Caco-2 (cell line): ENCODE results near the gene SLC25A26. TPM values are rescaled to one million over a fixed set of nuclear protein-coding genes. Genes with fewer than 3 reads are reported as not detected.

ENCODE experiments used
- Bru-seq: library from RNA; stranded (reverse); fragments of 400-500 nt; gene quantifications from one replicate; lab custom pipeline; 2021; lab: Mats Ljungman, UMichigan
- BruChase-seq, 2 experiments: library from RNA; stranded (reverse); fragments of 400-500 nt; gene quantifications; one replicate each; lab custom pipeline; 2021; lab: Mats Ljungman, UMichigan
- BruUV-seq: library from RNA; stranded (reverse); fragments of 400-500 nt; replicated peaks from 2 replicates; lab custom pipeline; 2021; lab: Mats Ljungman, UMichigan
- CTCF ChIA-PET: fragments of 300-600 bp; sonication (Branson Sonifier 250); formaldehyde crosslinking; loops from one replicate; lab custom pipeline; 2022; ENCODE audit warnings: antibody characterized with exemption; lab: Charles Lee
- POLR2A ChIA-PET: fragments of 300-600 bp; sonication (Branson Sonifier 250); formaldehyde crosslinking; loops from one replicate; lab custom pipeline; 2022; ENCODE audit warnings: antibody characterized with exemption; lab: Charles Lee
- DNase-seq, 2 experiments: peaks; one replicate each; pipeline versions ENCODE4 v3.0.0 to v3.0.0-alpha.2; 2020 to 2022
- H3K27me3 ChIP-seq: replicated peaks from 2 replicates; pipeline ENCODE4 v1.6.0; 2011; ENCODE audit warnings: low read length; ENCODE audit not compliant: control insufficient read depth, insufficient read depth
- H3K36me3 ChIP-seq: 2 replicates; pipeline ENCODE4 v1.5.1; 2011; ENCODE audit warnings: low read length; ENCODE audit not compliant: control insufficient read depth, insufficient read depth
- H3K4me1 ChIP-seq: fragments of 250-450 bp; sonication (Bioruptor Pico); 2 replicates; pipeline ENCODE4 v1.5.1; 2020; ENCODE audit warnings: mild to moderate bottlenecking
- H3K4me3 ChIP-seq: 2 replicates; pipeline ENCODE4 v1.5.1; 2011; ENCODE audit warnings: low read depth, mild to moderate bottlenecking, control low read depth, low read length
- H3K9me3 ChIP-seq: fragments of 250-450 bp; sonication (Bioruptor Pico); 2 replicates; pipeline ENCODE4 v1.5.1; 2020; ENCODE audit warnings: mild to moderate bottlenecking, moderate library complexity
- H3K27ac Mint-ChIP-seq: one replicate; pipeline ENCODE4 v1.8.0; 2022; ENCODE audit warnings: mixed read lengths; ENCODE audit not compliant: unreplicated experiment
- H3K27me3 Mint-ChIP-seq: one replicate; pipeline ENCODE4 v1.8.0; 2022; ENCODE audit warnings: mixed read lengths; ENCODE audit not compliant: insufficient read depth, unreplicated experiment
- H3K36me3 Mint-ChIP-seq: one replicate; pipeline ENCODE4 v1.8.0; 2022; ENCODE audit warnings: mild to moderate bottlenecking, mixed read lengths; ENCODE audit not compliant: insufficient read depth, unreplicated experiment
- H3K4me1 Mint-ChIP-seq: one replicate; pipeline ENCODE4 v1.8.0; 2022; ENCODE audit warnings: low read depth, mixed read lengths; ENCODE audit not compliant: unreplicated experiment
- H3K4me3 Mint-ChIP-seq: one replicate; pipeline ENCODE4 v1.8.0; 2022; ENCODE audit warnings: mild to moderate bottlenecking, moderate library complexity, mixed read lengths; ENCODE audit not compliant: unreplicated experiment
- H3K9me3 Mint-ChIP-seq: one replicate; pipeline ENCODE4 v1.8.0; 2022; ENCODE audit warnings: mixed read lengths; ENCODE audit not compliant: unreplicated experiment
- intact Hi-C: fragments of 100-400 bp; cut with micrococcal nuclease; formaldehyde crosslinking; loops from one replicate; pipeline ENCODE4 v1.10.0; 2022; ENCODE audit not compliant: unreplicated experiment
- long read RNA-seq: library from polyadenylated mRNA; stranded (forward); transcript quantifications from one replicate; pipeline ENCODE4 v2.0.0, GENCODE V29; 2022
- total RNA-seq: library from RNA; stranded (reverse); gene quantifications from 2 replicates; pipeline ENCODE4 v1.2.3, GENCODE V29; 2022
- TF ChIP-seq, protein P1 (sequence below), 2 experiments: fragments of 200-600 bp in 1 of 2; IDR thresholded peaks; 1 replicate in 1 of 2; 2 replicates in 1 of 2; pipeline versions ENCODE4 v1.5.1 to v1.8.0; 2011 to 2022; ENCODE audit warnings: antibody characterized with exemption in 1 of 2, control low read depth in 1 of 2, inconsistent platforms in 1 of 2, low read depth in 1 of 2, low read length in 1 of 2, mild to moderate bottlenecking in 1 of 2, moderate library complexity in 1 of 2; ENCODE audit not compliant: insufficient read depth in 1 of 2, severe bottlenecking in 1 of 2, unreplicated experiment in 1 of 2

SLC25A26 gene, protein sequence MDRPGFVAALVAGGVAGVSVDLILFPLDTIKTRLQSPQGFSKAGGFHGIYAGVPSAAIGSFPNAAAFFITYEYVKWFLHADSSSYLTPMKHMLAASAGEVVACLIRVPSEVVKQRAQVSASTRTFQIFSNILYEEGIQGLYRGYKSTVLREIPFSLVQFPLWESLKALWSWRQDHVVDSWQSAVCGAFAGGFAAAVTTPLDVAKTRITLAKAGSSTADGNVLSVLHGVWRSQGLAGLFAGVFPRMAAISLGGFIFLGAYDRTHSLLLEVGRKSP
- total RNA-seq (25.4 and 26.3 TPM in 2 replicates), Bru-seq, nascent RNA (percentile 68 among the genes with signal in this experiment), BruChase-seq, experiment 1, labeled RNA remaining after a 2-hour chase (percentile 60 among the genes with signal in this experiment), BruChase-seq, experiment 2, labeled RNA remaining after a 6-hour chase (percentile 58 among the genes with signal in this experiment)
- long read RNA-seq, transcript SLC25A26-201 (9 exons, 1,023 nt): major isoform, 13 of 60 reads
- long read RNA-seq, partial matches to known transcripts: 27 of 60 reads
- long read RNA-seq, other reads (novel, unspliced or antisense): 20 of 60 reads

DNA sequence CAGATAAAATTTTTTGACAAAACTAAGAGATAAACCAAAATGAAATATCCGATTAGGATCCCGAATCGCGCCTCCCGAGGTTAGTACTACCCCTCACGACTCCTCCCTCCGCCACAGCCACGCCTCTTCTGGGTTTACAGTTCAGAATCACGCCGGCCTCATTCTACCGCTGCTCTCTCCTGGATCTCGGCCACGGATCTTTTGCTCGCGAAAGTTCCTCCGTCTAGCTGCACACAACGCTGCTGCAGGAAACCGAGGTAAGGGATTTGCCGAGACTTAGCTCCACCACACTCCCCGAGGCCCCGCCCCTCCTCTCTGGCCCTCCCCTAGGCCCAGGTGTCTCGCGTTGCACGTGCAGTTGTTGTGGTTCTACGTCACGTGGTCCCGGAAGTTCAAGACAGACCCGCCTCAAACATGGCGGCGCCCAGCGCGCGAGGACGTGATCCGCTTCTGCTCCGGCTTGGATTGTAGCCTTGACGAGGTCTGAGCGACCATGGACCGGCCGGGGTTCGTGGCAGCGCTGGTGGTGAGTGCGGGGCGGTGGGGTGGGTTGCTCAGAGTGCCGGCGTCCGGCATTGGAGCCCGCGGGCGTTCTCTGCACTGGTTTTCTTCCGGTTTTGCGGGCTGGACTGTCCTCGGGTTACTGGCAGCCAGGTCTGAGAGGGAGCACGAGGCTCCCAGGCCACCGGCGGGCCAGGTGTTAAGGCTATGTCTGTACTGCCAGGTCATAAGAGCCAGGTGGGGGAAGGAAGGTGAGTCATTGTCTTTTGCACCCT is at the start of gene SLC25A26:
Gene SLC25A26, plus strand, starts transcription at position 400 of the 776 bp plus-strand sequence. Its CDS starts 94 bp downstream, at position 494.
- CTCF ChIA-PET: no interaction called here
- Histone ChIP-seq H3K4me1 (no peaks in the 10 kb centered on the region; the same call in 1 of the 2 replicates), H3K4me3 (peak within 1 kb of the TSS; percentile 72), H3K36me3 (0 out of 2 replicates have a peak, but pooled peaks cover 1% of the 10 kb centered on the region), H3K27me3 (no peaks in the 10 kb centered on the region), H3K9me3 (no peaks in the 10 kb centered on the region)
- no peaks in the 10 kb centered on the region for H3K27me3 Mint-ChIP-seq
- H3K9me3 Mint-ChIP-seq: no peaks in the 10 kb centered on the region
- H3K4me3 Mint-ChIP-seq: peak within 1 kb of the TSS; percentile 85
- H3K27ac Mint-ChIP-seq: peak within 1 kb of the TSS; percentile 81
- POLR2A ChIA-PET: interaction anchor here (0.6 to 1.0 kb wide), 2 partner anchors 10 to 15 kb away, joined by 3 read pairs; no protein-coding TSS in a partner anchor
- peaks cover 17% of the 10 kb centered on the region for H3K4me1 Mint-ChIP-seq
- intact Hi-C loops: loop anchor here (2.0 to 5.0 kb wide), 2 partner anchors 182 to 268 kb away; partner anchors contain the start of gene MAGI1
- no TSS peak for BruUV-seq
- peak; percentile 95 to 97 for DNase-seq
- TF ChIP-seq, protein P1, sequence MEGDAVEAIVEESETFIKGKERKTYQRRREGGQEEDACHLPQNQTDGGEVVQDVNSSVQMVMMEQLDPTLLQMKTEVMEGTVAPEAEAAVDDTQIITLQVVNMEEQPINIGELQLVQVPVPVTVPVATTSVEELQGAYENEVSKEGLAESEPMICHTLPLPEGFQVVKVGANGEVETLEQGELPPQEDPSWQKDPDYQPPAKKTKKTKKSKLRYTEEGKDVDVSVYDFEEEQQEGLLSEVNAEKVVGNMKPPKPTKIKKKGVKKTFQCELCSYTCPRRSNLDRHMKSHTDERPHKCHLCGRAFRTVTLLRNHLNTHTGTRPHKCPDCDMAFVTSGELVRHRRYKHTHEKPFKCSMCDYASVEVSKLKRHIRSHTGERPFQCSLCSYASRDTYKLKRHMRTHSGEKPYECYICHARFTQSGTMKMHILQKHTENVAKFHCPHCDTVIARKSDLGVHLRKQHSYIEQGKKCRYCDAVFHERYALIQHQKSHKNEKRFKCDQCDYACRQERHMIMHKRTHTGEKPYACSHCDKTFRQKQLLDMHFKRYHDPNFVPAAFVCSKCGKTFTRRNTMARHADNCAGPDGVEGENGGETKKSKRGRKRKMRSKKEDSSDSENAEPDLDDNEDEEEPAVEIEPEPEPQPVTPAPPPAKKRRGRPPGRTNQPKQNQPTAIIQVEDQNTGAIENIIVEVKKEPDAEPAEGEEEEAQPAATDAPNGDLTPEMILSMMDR (IDR thresholded peaks at IDR 0.05; ENCODE audit: insufficient read depth in 1 of 2, low read depth in 1 of 2, low read length in 1 of 2, severe bottlenecking in 1 of 2, unreplicated experiment in 1 of 2): no peak
- H3K36me3 Mint-ChIP-seq: peaks cover 12% of the 10 kb centered on the region

DNA sequence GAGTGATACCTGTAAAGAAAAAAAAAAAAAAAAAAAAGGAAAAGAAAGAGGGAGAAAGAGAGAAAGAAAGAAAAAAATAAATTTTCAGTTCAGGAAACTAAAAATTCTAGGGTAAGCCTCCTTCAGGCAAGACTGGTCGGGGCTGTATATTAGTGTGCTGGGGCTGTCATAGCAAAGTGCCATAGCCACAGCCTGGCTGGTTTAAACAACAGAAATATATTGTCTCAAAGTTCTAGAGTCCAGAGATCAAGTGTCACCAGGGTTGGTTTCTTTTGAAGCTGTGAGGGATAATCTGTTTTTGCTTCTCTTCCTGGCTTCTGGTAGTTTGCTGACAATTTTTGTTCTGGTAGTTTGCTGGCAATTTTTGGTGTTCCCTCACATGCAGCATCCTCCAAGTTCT is 48.4 kb upstream of the SLC25A26 start:
- H3K27me3 Mint-ChIP-seq: peaks cover 5% of the 10 kb centered on the region
- CTCF ChIA-PET: no interaction called here
- H3K4me1 Mint-ChIP-seq: no peaks in the 10 kb centered on the region
- no peaks in the 10 kb centered on the region for H3K9me3 ChIP-seq
- no peak overlapping the region for H3K4me3 Mint-ChIP-seq
- no peaks in the 10 kb centered on the region for H3K9me3 Mint-ChIP-seq
- no peaks in the 10 kb centered on the region for H3K4me1 ChIP-seq
- no peaks in the 10 kb centered on the region for H3K27me3 ChIP-seq
- no peak overlapping the region for H3K4me3 ChIP-seq
- POLR2A ChIA-PET: no interaction called here
- no peaks in the 10 kb centered on the region for H3K36me3 ChIP-seq
- intact Hi-C loops: no loop called here
- H3K27ac Mint-ChIP-seq: no peak overlapping the region
- BruUV-seq: no TSS peak
- TF ChIP-seq, protein P1 (IDR thresholded peaks at IDR 0.05; ENCODE audit: insufficient read depth in 1 of 2, low read depth in 1 of 2, low read length in 1 of 2, severe bottlenecking in 1 of 2, unreplicated experiment in 1 of 2): no peak
- DNase-seq: no peak
- H3K36me3 Mint-ChIP-seq: no peaks in the 10 kb centered on the region

DNA sequence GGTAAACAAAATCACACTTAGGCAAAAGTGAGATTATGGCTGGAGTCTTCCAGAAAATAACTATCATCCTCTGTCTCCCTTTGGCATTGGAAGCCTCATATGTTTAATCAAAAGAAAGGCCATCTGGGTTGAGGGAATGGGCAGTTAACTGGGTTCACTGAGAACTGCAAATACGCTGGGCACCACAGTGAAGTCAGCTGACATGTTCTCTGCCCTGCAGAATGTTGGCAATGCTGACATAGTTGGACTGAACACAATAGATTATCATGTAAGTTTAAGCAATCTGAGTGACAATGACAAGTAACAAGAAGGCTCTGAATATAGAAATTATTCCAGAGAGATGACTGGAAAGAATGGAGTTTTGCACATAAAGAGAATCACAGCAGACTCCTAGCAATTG is 43.8 kb upstream of the SLC25A26 start:
- BruUV-seq: no TSS peak
- Histone ChIP-seq H3K27me3 (no peaks in the 10 kb centered on the region), H3K4me3 (no peak overlapping the region), H3K9me3 (no peaks in the 10 kb centered on the region), H3K36me3 (no peaks in the 10 kb centered on the region), H3K4me1 (no peaks in the 10 kb centered on the region)
- Mint-ChIP-seq H3K36me3 (no peaks in the 10 kb centered on the region), H3K9me3 (no peaks in the 10 kb centered on the region), H3K27me3 (peaks cover 2% of the 10 kb centered on the region), H3K4me3 (no peak overlapping the region), H3K4me1 (no peaks in the 10 kb centered on the region), H3K27ac (no peak overlapping the region)
- ChIA-PET POLR2A (no interaction called here), CTCF (no interaction called here)
- TF ChIP-seq, protein P1 (IDR thresholded peaks at IDR 0.05; ENCODE audit: insufficient read depth in 1 of 2, low read depth in 1 of 2, low read length in 1 of 2, severe bottlenecking in 1 of 2, unreplicated experiment in 1 of 2): no peak
- no peak for DNase-seq
- intact Hi-C loops: no loop called here
